ENCODE data around the gene CA9.
A peak's percentile ranks its signal among the peaks of the same experiment; 100 is the strongest.

CA9 gene

GRCh38 chr9:35717132-35717870 lies 43.6 kb downstream of the CA9 start:
- DNase-seq (ENCODE audit: low read depth), result no peak

GRCh38 chr9:35718721-35719511 lies 45.2 kb downstream of the CA9 start:
- DNase-seq (ENCODE audit: low read depth), result no peak

- DNase-seq (ENCODE audit: low read depth), result no peak
Measured at GRCh38 chr9:35719546-35719945, 45.8 kb downstream of the CA9 start.

GRCh38 chr9:35723426-35723825 lies 49.7 kb downstream of the CA9 start:
- DNase-seq (ENCODE audit: low read depth), result no peak

DNA sequence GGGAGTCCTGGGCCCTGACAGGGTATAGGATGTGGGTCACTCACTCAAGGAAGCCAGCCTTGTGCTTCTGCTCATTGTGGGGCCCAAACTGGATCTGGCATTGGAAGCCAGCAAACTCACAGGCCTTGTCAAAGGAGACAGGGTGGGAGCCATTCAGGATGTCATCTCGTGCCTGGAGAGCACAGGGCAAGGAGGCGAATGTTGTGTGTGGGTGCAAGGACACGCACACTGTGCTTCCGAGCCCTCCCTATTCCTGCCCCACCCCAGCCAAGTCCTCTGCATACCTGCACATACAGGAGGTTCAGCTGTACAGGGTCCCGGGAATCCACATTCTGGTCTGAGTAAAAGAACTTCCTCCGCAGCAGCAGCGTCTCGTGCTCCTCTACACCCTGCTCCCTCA lies 50.2 kb downstream of the CA9 start:
- no peak for DNase-seq (ENCODE audit: low read depth)

- DNase-seq (ENCODE audit: low read depth), result no peak
Measured at GRCh38 chr9:35725362-35725761, 51.6 kb downstream of the CA9 start.

- no peak for DNase-seq (ENCODE audit: low read depth)
Measured at GRCh38 chr9:35726931-35727330, 53.2 kb downstream of the CA9 start.

DNA sequence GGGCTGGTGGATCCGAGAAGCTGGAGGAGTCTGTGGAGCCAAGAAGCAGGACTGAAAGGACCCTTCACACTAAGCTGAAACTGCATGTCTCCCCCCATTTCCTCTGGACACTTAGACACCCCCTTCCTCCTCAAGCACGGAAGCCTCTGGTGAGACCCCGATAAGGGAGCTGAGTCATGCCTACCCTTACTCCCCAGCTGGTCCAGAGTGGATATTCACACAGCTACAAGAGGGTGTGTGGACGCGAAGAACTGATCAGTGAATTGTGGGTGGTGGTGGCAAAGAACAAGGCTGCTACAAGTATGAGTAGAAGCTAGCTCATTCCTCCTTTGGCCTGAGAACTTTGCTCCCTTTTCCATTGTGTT lies 53.9 kb downstream of the CA9 start:
- peak; percentile 90 for DNase-seq (ENCODE audit: low read depth)

DNA sequence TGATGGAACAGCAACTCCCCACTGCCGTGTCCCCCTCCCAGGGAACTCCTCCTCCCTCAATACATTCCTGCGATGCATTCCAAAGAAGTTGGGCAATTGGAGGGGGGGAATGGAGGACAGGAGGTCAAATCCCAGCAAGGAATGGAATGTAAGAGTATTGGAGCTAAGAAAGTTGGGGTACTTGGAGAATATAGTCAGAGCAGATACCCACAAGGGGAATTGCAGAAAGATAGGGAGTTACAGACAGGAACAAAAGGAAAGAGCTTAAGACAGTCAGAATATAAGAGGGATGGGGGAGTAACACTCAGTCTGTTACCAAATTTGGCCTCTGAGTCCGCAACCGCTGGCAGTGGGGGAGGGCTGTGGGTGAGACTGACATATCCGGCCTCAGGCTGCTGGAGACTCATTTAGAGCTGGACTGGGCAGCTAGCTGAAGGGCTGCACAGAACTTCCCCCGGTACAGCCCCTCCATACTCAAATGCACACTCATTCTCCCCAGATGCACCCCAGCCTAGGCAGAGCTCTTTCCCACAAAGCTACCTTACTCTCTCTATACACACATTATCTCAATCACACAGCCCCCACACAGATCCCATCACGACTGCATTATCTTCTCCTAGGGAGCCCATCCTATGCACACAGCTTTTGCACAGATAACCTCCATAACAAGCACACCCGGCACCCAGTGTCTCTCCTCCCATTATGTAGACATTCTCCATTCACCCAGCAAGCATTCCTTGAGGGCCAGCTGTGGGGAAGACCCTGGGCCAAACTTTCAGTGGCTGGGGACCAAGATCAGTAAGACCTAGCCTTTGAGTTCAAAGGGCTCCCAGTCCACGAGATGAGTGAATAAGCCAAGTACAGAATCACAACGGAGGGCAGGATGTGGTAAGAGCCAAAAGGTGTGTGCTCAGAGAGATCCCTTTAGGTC lies 54.6 kb downstream of the CA9 start:
- peak; percentile 89 for DNase-seq (ENCODE audit: low read depth)

DNA sequence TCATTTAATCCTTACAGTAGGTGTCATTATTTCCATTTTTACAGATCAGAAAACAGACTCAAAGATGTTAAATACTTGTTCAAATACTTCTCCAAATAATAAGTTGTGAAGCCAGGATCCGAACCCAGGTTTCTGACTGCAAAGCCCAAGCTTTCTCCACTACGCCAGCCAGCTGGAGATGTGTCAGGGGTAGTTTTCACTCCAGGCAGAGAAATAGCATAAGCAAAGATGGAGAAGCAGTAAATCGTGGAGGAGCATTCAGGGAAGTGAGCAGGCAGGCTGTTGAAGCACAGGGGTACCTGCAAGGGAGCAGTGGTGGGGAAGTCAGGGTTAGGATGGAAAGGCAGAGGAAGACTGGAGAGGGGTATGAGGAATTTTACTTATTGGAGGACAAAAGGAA lies 55.4 kb downstream of the CA9 start:
- no peak for DNase-seq (ENCODE audit: low read depth)

GRCh38 chr9:35729700-35730485 lies 56.2 kb downstream of the CA9 start:
- peak; percentile 90 for DNase-seq (ENCODE audit: low read depth)

DNA sequence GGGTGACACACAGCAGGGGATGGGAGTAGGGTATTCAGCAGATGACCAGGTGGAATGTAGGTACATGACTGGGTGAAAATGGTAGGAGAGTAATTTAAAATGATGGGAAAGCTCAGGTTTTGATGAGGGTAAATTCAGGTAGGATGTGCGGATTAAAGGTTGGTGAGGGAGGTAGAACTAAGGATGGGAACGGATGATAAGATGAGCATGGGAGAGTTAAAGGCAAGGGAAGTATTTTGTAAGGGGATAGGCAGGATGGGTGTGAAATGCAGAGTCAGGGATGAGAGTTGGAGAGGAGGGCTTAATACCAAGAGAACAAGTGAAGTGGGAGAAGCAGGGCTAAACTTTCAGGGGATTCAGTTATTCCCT lies 56.7 kb downstream of the CA9 start:
- DNase-seq (ENCODE audit: low read depth), result no peak

Data from CMK (cell line).